Gastroesophageal sphincter (tissue), 4 donors: ENCODE measurements around the gene C9. TPM values are rescaled to one million over a fixed set of nuclear protein-coding genes. Genes with fewer than 3 reads are reported as not detected.

ENCODE experiments used
- ATAC-seq: fragments of 150-250 bp; one replicate; pipeline ENCODE4 v1.9.1; 2016; ENCODE audit warnings: mild to moderate bottlenecking, moderate library complexity
- H3K27ac ChIP-seq, 4 donors: fragments of 200-600 bp; sonication (generic) in 3 of 4; 1 replicate in 3 of 4; 2 replicates in 1 of 4; pipeline ENCODE4 v1.5.1; 2016 to 2019
- H3K27me3 ChIP-seq: fragments of 200-600 bp; sonication (generic); one replicate; pipeline ENCODE4 v1.5.1; 2019
- H3K36me3 ChIP-seq, 2 donors: fragments of 200-600 bp; sonication (generic); one replicate each; pipeline ENCODE4 v1.5.1; 2019; ENCODE audit warnings: control low read depth in 1 of 2
- H3K4me1 ChIP-seq, 3 donors: fragments of 200-600 bp; sonication (generic); 1 replicate in 2 of 3; 2 replicates in 1 of 3; pipeline ENCODE4 v1.5.1; 2016 to 2019; ENCODE audit warnings: control low read depth in 2 of 3
- H3K4me3 ChIP-seq, 2 donors: fragments of 200-600 bp; sonication (generic); one replicate each; pipeline ENCODE4 v1.5.1; 2019; ENCODE audit warnings: mild to moderate bottlenecking in 1 of 2, moderate library complexity in 1 of 2
- H3K9me3 ChIP-seq, 3 donors: fragments of 200-600 bp; sonication (generic); one replicate each; pipeline ENCODE4 v1.5.1; 2017 to 2019; ENCODE audit warnings: control low read depth in 2 of 3
- EP300 ChIP-seq: sonication (generic); formaldehyde crosslinking; IDR thresholded peaks from one replicate; pipeline ENCODE4 v1.6.1; 2017; ENCODE audit warnings: antibody characterized with exemption, mild to moderate bottlenecking
- POLR2A ChIP-seq, 2 donors: fragments of 450-650 bp; IDR thresholded peaks; one replicate each; pipeline ENCODE4 v1.6.1; 2017; ENCODE audit warnings: antibody characterized with exemption in 2 of 2, mild to moderate bottlenecking in 2 of 2, moderate library complexity in 1 of 2
- POLR2AphosphoS5 ChIP-seq: sonication (generic); formaldehyde crosslinking; IDR thresholded peaks from one replicate; pipeline ENCODE4 v1.6.1; 2017; ENCODE audit warnings: antibody characterized with exemption
- WGBS, 2 donors: methylation state at CpG; one replicate each; pipeline ENCODE4 v1.1.5; 2018; ENCODE audit warnings: low coverage in 1 of 2; 5-methylcytosine and 5-hydroxymethylcytosine counted together
- total RNA-seq, 4 donors: library from RNA; depleted of rRNA; stranded (reverse); fragments of >200 nt; gene quantifications; one replicate each; pipeline ENCODE4 v1.1.0, GENCODE V29; 2016
- TF ChIP-seq, protein P1 (sequence below), 4 experiments: fragments of 200-600 bp in 2 of 4; fragments of 450-650 bp in 2 of 4; sonication (generic) in 1 of 4; IDR thresholded peaks; one replicate each; pipeline ENCODE4 v1.5.1; 2017 to 2019; ENCODE audit warnings: antibody characterized with exemption in 4 of 4, mild to moderate bottlenecking in 2 of 4, moderate library complexity in 2 of 4

C9 gene
- total RNA-seq, 4 donors from 2014 or later, result not detected

DNA sequence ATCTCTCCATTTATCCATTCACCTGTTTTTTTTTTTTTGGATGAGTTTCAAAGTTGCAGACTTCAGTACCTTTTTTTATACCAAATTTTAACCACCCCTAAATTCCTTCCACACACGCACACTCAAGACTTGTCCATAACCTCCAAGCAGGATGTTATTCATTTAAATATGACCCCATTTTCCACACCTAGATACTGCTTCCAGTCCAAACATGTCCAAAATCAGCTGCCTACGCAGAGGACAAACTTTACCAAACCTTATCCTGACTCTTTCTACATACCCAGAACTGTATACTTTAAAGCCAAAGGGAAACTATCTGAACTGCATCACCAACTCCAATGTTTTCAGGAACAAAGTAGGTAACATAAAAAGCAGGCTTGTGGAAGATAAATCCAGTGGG lies 108.9 kb downstream of the C9 start:
- Histone ChIP-seq H3K36me3 (no peaks in the 10 kb centered on the region), H3K4me3 (no peak overlapping the region), H3K27me3 (no peaks in the 10 kb centered on the region), H3K27ac (no peak overlapping the region), H3K4me1 (no peaks in the 10 kb centered on the region), H3K9me3 (no peaks in the 10 kb centered on the region)
- TF ChIP-seq POLR2AphosphoS5, result no peak
- TF ChIP-seq, protein P1, sequence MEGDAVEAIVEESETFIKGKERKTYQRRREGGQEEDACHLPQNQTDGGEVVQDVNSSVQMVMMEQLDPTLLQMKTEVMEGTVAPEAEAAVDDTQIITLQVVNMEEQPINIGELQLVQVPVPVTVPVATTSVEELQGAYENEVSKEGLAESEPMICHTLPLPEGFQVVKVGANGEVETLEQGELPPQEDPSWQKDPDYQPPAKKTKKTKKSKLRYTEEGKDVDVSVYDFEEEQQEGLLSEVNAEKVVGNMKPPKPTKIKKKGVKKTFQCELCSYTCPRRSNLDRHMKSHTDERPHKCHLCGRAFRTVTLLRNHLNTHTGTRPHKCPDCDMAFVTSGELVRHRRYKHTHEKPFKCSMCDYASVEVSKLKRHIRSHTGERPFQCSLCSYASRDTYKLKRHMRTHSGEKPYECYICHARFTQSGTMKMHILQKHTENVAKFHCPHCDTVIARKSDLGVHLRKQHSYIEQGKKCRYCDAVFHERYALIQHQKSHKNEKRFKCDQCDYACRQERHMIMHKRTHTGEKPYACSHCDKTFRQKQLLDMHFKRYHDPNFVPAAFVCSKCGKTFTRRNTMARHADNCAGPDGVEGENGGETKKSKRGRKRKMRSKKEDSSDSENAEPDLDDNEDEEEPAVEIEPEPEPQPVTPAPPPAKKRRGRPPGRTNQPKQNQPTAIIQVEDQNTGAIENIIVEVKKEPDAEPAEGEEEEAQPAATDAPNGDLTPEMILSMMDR (IDR thresholded peaks at IDR 0.05), result no peak
- TF ChIP-seq EP300, result no peak
- no peak for TF ChIP-seq POLR2A (IDR thresholded peaks at IDR 0.05)
- no peak for ATAC-seq
- 80 to 96% methylated on average over 2 of the region's 2 CpGs for WGBS, 2 donors

DNA sequence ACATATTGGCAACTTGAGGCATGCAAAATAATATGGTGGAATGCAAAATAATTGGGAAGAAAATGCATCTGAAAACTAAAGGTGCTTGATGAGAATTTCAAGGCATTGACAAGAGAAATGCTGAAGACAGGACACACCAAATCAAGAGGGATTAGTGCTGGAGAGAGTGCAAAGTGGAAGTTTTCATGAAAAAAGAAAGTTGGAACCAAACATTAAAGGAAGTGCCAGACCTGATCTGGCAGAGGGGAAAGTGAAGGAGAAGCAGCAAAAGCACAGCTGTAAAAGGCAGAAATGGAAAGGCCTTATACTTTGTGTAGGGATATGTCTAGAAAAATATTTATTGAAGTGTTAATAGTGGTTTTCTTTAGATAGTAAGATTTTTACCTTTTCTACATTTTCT lies 109.6 kb downstream of the C9 start:
- no peak for ATAC-seq
- no peaks in the 10 kb centered on the region for H3K9me3 ChIP-seq
- no peak overlapping the region for H3K27ac ChIP-seq
- TF ChIP-seq, protein P1 (IDR thresholded peaks at IDR 0.05), result no peak
- no peak for TF ChIP-seq POLR2AphosphoS5
- TF ChIP-seq POLR2A (IDR thresholded peaks at IDR 0.05), result no peak
- no peak for TF ChIP-seq EP300
- no peaks in the 10 kb centered on the region for H3K27me3 ChIP-seq
- no peaks in the 10 kb centered on the region for H3K4me1 ChIP-seq
- no peaks in the 10 kb centered on the region for H3K36me3 ChIP-seq
- no peak overlapping the region for H3K4me3 ChIP-seq

DNA sequence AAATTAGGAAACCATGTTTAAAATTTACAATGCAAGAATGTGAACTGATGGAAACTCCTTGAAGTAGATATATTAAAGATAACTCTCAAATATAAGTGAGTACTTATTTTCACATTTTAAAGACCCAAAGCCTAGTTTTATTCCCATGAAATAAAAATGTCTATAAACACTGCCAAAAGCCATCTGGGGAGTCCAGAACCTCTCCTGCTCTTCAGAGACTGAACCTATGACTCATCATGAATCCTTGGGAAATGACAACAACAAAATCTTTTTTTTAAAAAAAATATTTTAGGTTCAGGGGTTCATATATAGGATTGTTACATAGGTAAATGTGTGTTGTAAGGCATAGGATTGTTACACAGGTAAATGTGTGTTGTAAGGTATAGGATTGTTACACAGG lies 111.1 kb downstream of the C9 start:
- no peaks in the 10 kb centered on the region for H3K27me3 ChIP-seq
- no peak overlapping the region for H3K4me3 ChIP-seq
- no peak for TF ChIP-seq POLR2AphosphoS5
- no peak for TF ChIP-seq EP300
- TF ChIP-seq, protein P1 (IDR thresholded peaks at IDR 0.05), result no peak
- TF ChIP-seq POLR2A (IDR thresholded peaks at IDR 0.05), result no peak
- no peaks in the 10 kb centered on the region for H3K9me3 ChIP-seq
- H3K27ac ChIP-seq, result no peak overlapping the region
- no peak for ATAC-seq
- no peaks in the 10 kb centered on the region for H3K36me3 ChIP-seq
- no peaks in the 10 kb centered on the region for H3K4me1 ChIP-seq

DNA sequence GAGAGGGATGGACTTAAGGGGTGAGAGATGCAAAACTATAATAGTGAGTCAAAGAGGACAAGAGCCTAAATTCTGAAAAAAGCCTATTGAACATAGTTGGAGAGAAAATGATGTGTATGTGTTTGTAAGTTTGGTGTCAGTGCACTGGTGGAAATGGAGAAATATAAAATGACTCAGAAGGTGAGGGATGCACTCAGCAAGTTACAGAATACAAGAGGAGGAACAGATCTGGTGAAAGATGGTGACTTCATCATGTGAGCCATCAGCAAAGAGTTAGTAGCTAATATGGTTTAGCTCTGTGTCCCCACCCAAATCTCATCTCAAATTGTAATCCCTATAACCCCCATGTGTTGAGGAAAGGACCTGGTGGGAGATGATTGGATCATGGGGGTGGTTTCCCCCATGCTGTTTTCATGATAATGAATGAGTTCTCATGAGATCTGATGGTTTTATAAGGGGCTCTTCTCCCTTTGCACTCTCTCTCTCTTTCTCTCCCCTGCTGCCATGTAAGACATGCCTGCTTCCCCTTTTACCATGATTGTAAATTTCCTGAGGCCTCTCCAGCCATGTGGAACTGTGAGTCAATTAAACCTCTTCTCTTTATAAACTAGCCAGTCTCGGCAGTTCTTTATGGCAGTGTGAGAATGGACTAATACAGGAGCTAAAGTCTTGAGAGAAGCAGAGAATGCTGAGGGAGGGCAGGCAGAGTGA lies 114.6 kb downstream of the C9 start:
- ATAC-seq, result no peak

DNA sequence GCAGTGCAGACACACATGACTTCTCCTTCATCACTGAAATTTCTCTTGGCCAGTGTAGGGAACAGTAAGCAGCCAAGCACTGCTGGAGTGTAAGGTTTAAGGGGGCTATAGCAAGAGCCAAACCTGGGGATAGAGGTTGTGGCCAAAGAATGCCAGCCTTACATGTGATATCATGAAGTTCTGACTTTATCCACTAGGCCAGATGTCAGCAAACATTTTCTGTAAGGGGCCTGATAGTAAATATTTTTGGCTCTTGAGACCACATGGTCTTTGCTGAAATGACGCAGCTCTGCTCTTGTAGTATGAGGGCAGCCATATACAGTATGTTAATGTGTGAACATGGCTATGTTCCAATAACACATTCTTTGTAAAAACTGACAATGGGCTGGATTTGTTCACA lies 115.2 kb downstream of the C9 start:
- H3K27me3 ChIP-seq, result no peaks in the 10 kb centered on the region
- H3K4me1 ChIP-seq, result no peaks in the 10 kb centered on the region
- no peaks in the 10 kb centered on the region for H3K36me3 ChIP-seq
- WGBS, 2 donors, result 83 to 100% methylated on average over 1 of the region's 1 CpG
- no peak for ATAC-seq
- H3K9me3 ChIP-seq, result no peaks in the 10 kb centered on the region
- TF ChIP-seq EP300, result no peak
- TF ChIP-seq, protein P1 (IDR thresholded peaks at IDR 0.05), result no peak
- no peak for TF ChIP-seq POLR2AphosphoS5
- TF ChIP-seq POLR2A (IDR thresholded peaks at IDR 0.05), result no peak
- no peak overlapping the region for H3K27ac ChIP-seq
- H3K4me3 ChIP-seq, result no peak overlapping the region

More for the DNA sequence above, 114.6 kb downstream of the C9 start:
- Histone ChIP-seq H3K9me3 (no peaks in the 10 kb centered on the region), H3K4me1 (no peaks in the 10 kb centered on the region), H3K27ac (no peak overlapping the region), H3K4me3 (no peak overlapping the region), H3K27me3 (no peaks in the 10 kb centered on the region), H3K36me3 (no peaks in the 10 kb centered on the region)
- WGBS, 2 donors, result 100% methylated on average over 1 of the region's 1 CpG; no CpG with 5 or more reads in 1 of the 2 donors
- no peak for TF ChIP-seq POLR2A (IDR thresholded peaks at IDR 0.05)
